ENCODE measurements around the gene TAS2R20. TPM values are rescaled to one million over a fixed set of nuclear protein-coding genes. Genes with fewer than 3 reads are reported as not detected.
"Not testable (repeated sequence)": the region's sequence is repeated elsewhere in the genome, so short reads cannot be mapped to it uniquely, and the experiment has no call there.

Gene TAS2R20, protein sequence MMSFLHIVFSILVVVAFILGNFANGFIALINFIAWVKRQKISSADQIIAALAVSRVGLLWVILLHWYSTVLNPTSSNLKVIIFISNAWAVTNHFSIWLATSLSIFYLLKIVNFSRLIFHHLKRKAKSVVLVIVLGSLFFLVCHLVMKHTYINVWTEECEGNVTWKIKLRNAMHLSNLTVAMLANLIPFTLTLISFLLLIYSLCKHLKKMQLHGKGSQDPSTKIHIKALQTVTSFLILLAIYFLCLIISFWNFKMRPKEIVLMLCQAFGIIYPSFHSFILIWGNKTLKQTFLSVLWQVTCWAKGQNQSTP
- 1.7 TPM for polyA plus RNA-seq (2013)

DNA sequence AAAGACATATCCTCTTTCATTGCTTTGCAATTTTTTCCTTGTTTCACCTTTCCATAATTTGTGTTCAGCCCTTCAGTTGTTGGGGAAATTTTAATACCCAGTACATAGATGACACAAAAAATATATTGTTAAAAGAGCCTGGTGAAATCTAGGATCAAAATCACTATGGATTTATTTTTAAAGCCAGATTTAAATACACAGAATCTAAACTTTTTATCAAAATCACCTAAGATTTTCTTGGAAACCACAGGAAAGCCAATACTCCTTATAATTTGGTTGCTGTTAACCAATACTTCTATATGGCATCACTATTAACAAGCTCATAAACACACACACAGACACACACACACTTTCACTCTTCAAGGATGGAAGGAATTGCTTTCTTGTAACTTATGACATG, at the start of gene TAS2R20:
Gene TAS2R20, minus strand, starts transcription at position 101 of the 400 bp plus-strand sequence. CDS start 429 bp downstream, outside the sequence.
- no peak within 1 kb of the TSS for H3K27ac ChIP-seq (ENCODE audit: insufficient read depth in 1 of 2, low read depth in 1 of 2, low read length in 2 of 2, poor library complexity in 1 of 2, severe bottlenecking in 2 of 2)
- POLR2A ChIA-PET, result no interaction called here
- CTCF ChIA-PET, result interaction anchor here (0.6 kb wide), 1 partner anchor 255 kb away, joined by 3 read pairs; no protein-coding TSS in a partner anchor

DNA sequence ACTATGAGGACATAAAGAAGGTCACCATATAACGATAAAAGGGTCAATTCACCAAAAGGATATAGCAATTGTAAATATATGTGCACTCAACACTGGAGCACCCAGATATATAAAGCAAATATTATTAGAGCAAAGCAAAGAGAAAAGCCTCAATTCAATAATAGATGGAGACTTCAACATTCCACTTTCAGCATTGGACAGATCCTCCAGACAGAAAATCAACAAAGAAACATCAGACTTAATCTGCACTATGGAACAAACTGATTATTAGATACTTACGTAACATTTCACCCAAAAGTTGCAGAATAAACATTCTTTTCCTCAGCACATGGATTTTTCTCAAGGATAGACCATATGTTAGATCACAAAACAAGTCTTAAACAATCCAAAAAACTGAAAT, 43.3 kb upstream of the TAS2R20 start:
- 80% methylated on average over 1 of the region's 2 CpGs for WGBS (ENCODE audit: insufficient coverage)
- H3K27me3 ChIP-seq (replicated peaks in 2 of 5; ENCODE audit: control insufficient read depth in 4 of 5, insufficient read depth in 5 of 5, low read length in 4 of 5); DNase-seq; POLR2A ChIA-PET; H3K4me3 ChIP-seq (ENCODE audit: control insufficient read depth in 1 of 7, extremely low read depth in 1 of 7, insufficient read depth in 4 of 7, low read depth in 2 of 7, low read length in 6 of 7); H3K4me1 ChIP-seq (ENCODE audit: control extremely low read depth in 1 of 4, control insufficient read depth in 4 of 4, insufficient read depth in 4 of 4, low read length in 3 of 4); H3K27ac ChIP-seq (ENCODE audit: insufficient read depth in 1 of 2, low read depth in 1 of 2, low read length in 2 of 2, poor library complexity in 1 of 2, severe bottlenecking in 2 of 2); CTCF ChIA-PET: not testable (repeated sequence)
- H3K9me3 ChIP-seq (ENCODE audit: control extremely low read depth in 1 of 5, control insufficient read depth in 4 of 5, insufficient read depth in 2 of 5, low read depth in 1 of 5, low read length in 4 of 5), result peaks cover 0 to 19% (median 0%) of the 10 kb centered on the region in 5 experiments
- peaks cover 3 to 54% (median 12%) of the 10 kb centered on the region in 4 experiments for H3K36me3 ChIP-seq (ENCODE audit: control insufficient read depth in 4 of 4, insufficient read depth in 4 of 4, low read length in 3 of 4)

More for the DNA sequence above, at the start of gene TAS2R20:
- H3K36me3 ChIP-seq (ENCODE audit: control insufficient read depth in 4 of 4, insufficient read depth in 4 of 4, low read length in 3 of 4), result peaks cover 3 to 11% (median 4%) of the 10 kb centered on the region in 4 experiments
- DNase-seq, result no peak
- no peaks in the 10 kb centered on the region for H3K4me1 ChIP-seq (ENCODE audit: control extremely low read depth in 1 of 4, control insufficient read depth in 4 of 4, insufficient read depth in 4 of 4, low read length in 3 of 4)
- H3K9me3 ChIP-seq (ENCODE audit: control extremely low read depth in 1 of 5, control insufficient read depth in 4 of 5, insufficient read depth in 2 of 5, low read depth in 1 of 5, low read length in 4 of 5), result peaks cover 0 to 3% (median 0%) of the 10 kb centered on the region in 5 experiments
- no peak within 1 kb of the TSS for H3K4me3 ChIP-seq (ENCODE audit: control insufficient read depth in 1 of 7, extremely low read depth in 1 of 7, insufficient read depth in 4 of 7, low read depth in 2 of 7, low read length in 6 of 7)
- no peaks in the 10 kb centered on the region for H3K27me3 ChIP-seq (replicated peaks in 2 of 5; ENCODE audit: control insufficient read depth in 4 of 5, insufficient read depth in 5 of 5, low read length in 4 of 5)

- Histone ChIP-seq H3K4me3 (ENCODE audit: control insufficient read depth in 1 of 7, extremely low read depth in 1 of 7, insufficient read depth in 4 of 7, low read depth in 2 of 7, low read length in 6 of 7) (no peak overlapping the region), H3K27me3 (replicated peaks in 2 of 5; ENCODE audit: control insufficient read depth in 4 of 5, insufficient read depth in 5 of 5, low read length in 4 of 5) (no peaks in the 10 kb centered on the region), H3K9me3 (ENCODE audit: control extremely low read depth in 1 of 5, control insufficient read depth in 4 of 5, insufficient read depth in 2 of 5, low read depth in 1 of 5, low read length in 4 of 5) (peaks cover 0 to 19% (median 3%) of the 10 kb centered on the region in 5 experiments), H3K36me3 (ENCODE audit: control insufficient read depth in 4 of 4, insufficient read depth in 4 of 4, low read length in 3 of 4) (peaks cover 0 to 45% (median 11%) of the 10 kb centered on the region in 4 experiments), H3K27ac (ENCODE audit: insufficient read depth in 1 of 2, low read depth in 1 of 2, low read length in 2 of 2, poor library complexity in 1 of 2, severe bottlenecking in 2 of 2) (no peak overlapping the region), H3K4me1 (ENCODE audit: control extremely low read depth in 1 of 4, control insufficient read depth in 4 of 4, insufficient read depth in 4 of 4, low read length in 3 of 4) (no peaks in the 10 kb centered on the region)
- ChIA-PET CTCF (no interaction called here), POLR2A (no interaction called here)
- WGBS (ENCODE audit: insufficient coverage), result no CpG with 5 or more reads among the region's 1 CpG
- no peak for DNase-seq
These were observed 42.1 kb upstream of the TAS2R20 start for GRCh38 chr12:11040162-11040561.

- ChIA-PET CTCF (no interaction called here), POLR2A (no interaction called here)
- no peaks in the 10 kb centered on the region for H3K27me3 ChIP-seq (replicated peaks in 2 of 5; ENCODE audit: control insufficient read depth in 4 of 5, insufficient read depth in 5 of 5, low read length in 4 of 5)
- H3K4me1 ChIP-seq (ENCODE audit: control extremely low read depth in 1 of 4, control insufficient read depth in 4 of 4, insufficient read depth in 4 of 4, low read length in 3 of 4), result no peaks in the 10 kb centered on the region
- peaks cover 0 to 35% (median 4%) of the 10 kb centered on the region in 4 experiments for H3K36me3 ChIP-seq (ENCODE audit: control insufficient read depth in 4 of 4, insufficient read depth in 4 of 4, low read length in 3 of 4)
- peaks cover 0 to 12% (median 1%) of the 10 kb centered on the region in 5 experiments for H3K9me3 ChIP-seq (ENCODE audit: control extremely low read depth in 1 of 5, control insufficient read depth in 4 of 5, insufficient read depth in 2 of 5, low read depth in 1 of 5, low read length in 4 of 5)
- no peak overlapping the region for H3K4me3 ChIP-seq (ENCODE audit: control insufficient read depth in 1 of 7, extremely low read depth in 1 of 7, insufficient read depth in 4 of 7, low read depth in 2 of 7, low read length in 6 of 7)
- WGBS (ENCODE audit: insufficient coverage), result 92% methylated on average over 2 of the region's 3 CpGs
- no peak overlapping the region for H3K27ac ChIP-seq (ENCODE audit: insufficient read depth in 1 of 2, low read depth in 1 of 2, low read length in 2 of 2, poor library complexity in 1 of 2, severe bottlenecking in 2 of 2)
- no peak for DNase-seq
These were observed 41.1 kb upstream of the TAS2R20 start for GRCh38 chr12:11039171-11039570.

- H3K27ac ChIP-seq (ENCODE audit: insufficient read depth in 1 of 2, low read depth in 1 of 2, low read length in 2 of 2, poor library complexity in 1 of 2, severe bottlenecking in 2 of 2); H3K4me3 ChIP-seq (ENCODE audit: control insufficient read depth in 1 of 7, extremely low read depth in 1 of 7, insufficient read depth in 4 of 7, low read depth in 2 of 7, low read length in 6 of 7); H3K27me3 ChIP-seq (replicated peaks in 2 of 5; ENCODE audit: control insufficient read depth in 4 of 5, insufficient read depth in 5 of 5, low read length in 4 of 5); POLR2A ChIA-PET; CTCF ChIA-PET; DNase-seq; H3K9me3 ChIP-seq (ENCODE audit: control extremely low read depth in 1 of 5, control insufficient read depth in 4 of 5, insufficient read depth in 2 of 5, low read depth in 1 of 5, low read length in 4 of 5); H3K4me1 ChIP-seq (ENCODE audit: control extremely low read depth in 1 of 4, control insufficient read depth in 4 of 4, insufficient read depth in 4 of 4, low read length in 3 of 4): not testable (repeated sequence)
- no CpG with 5 or more reads among the region's 3 CpGs for WGBS (ENCODE audit: insufficient coverage)
- peaks cover 0 to 13% (median 3%) of the 10 kb centered on the region in 4 experiments for H3K36me3 ChIP-seq (ENCODE audit: control insufficient read depth in 4 of 4, insufficient read depth in 4 of 4, low read length in 3 of 4)
These were observed 35.9 kb upstream of the TAS2R20 start for GRCh38 chr12:11033959-11034358.

DNA sequence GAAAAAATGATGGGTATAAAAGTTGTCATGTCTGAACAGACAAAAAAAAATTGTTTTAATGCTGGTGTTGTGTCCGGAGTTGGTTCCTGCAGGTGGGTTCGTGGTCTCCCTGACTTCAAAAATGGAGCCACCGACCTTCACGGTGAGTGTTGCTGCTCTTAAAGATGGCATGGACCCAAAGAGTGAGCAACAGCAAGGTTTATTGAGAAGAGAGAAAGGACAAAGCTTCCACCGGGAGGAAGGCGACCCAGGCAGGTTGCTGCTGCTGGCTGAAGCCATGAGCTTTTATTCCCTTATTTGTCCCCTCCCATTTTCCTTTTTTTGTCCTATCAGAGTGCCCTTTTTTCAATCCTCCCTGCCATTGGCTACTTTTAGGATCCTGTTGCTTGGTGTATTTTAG, 33.2 kb upstream of the TAS2R20 start, which contains the start of gene TAS2R31:
Gene TAS2R31, minus strand, starts transcription at position 101 of the 400 bp plus-strand sequence. Its CDS starts 72 bp downstream, at position 29.
- POLR2A ChIA-PET, result no interaction called here
- WGBS (ENCODE audit: insufficient coverage), result 90% methylated on average over 6 of the region's 6 CpGs
- Histone ChIP-seq H3K36me3 (ENCODE audit: control insufficient read depth in 4 of 4, insufficient read depth in 4 of 4, low read length in 3 of 4) (peaks cover 6 to 18% (median 8%) of the 10 kb centered on the region in 4 experiments), H3K4me1 (ENCODE audit: control extremely low read depth in 1 of 4, control insufficient read depth in 4 of 4, insufficient read depth in 4 of 4, low read length in 3 of 4) (no peaks in the 10 kb centered on the region), H3K27ac (ENCODE audit: insufficient read depth in 1 of 2, low read depth in 1 of 2, low read length in 2 of 2, poor library complexity in 1 of 2, severe bottlenecking in 2 of 2) (no peak within 1 kb of the TSS), H3K27me3 (replicated peaks in 2 of 5; ENCODE audit: control insufficient read depth in 4 of 5, insufficient read depth in 5 of 5, low read length in 4 of 5) (no peaks in the 10 kb centered on the region), H3K4me3 (ENCODE audit: control insufficient read depth in 1 of 7, extremely low read depth in 1 of 7, insufficient read depth in 4 of 7, low read depth in 2 of 7, low read length in 6 of 7) (no peak within 1 kb of the TSS), H3K9me3 (ENCODE audit: control extremely low read depth in 1 of 5, control insufficient read depth in 4 of 5, insufficient read depth in 2 of 5, low read depth in 1 of 5, low read length in 4 of 5) (peaks cover 0 to 6% (median 0%) of the 10 kb centered on the region in 5 experiments)
- CTCF ChIA-PET, result no interaction called here
- no peak for DNase-seq

DNA sequence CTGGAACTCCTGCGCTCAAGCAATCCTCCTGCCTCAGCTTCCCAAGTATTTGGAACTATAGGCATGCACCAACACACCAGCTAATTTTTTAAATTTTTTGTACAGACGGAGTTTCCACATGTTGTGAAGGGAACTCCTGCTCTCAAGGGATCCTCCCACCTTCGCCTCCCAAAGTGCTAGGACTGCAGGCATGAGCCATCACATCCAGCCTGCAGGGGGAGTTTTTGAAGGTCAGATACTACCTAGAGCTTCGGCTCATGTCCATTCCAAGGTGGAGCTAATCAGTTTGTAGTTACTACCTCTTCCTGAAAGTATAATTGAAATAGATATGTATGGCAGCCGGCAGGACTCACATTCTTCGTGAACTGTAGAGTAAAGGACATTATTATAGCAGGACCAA, 28.0 kb upstream of the TAS2R20 start:
- POLR2A ChIA-PET, result no interaction called here

More for the DNA sequence above, 28.0 kb upstream of the TAS2R20 start:
- H3K4me1 ChIP-seq (ENCODE audit: control extremely low read depth in 1 of 4, control insufficient read depth in 4 of 4, insufficient read depth in 4 of 4, low read length in 3 of 4), result no peaks in the 10 kb centered on the region
- 96% methylated on average over 3 of the region's 6 CpGs for WGBS (ENCODE audit: insufficient coverage)
- no peak overlapping the region for H3K27ac ChIP-seq (ENCODE audit: insufficient read depth in 1 of 2, low read depth in 1 of 2, low read length in 2 of 2, poor library complexity in 1 of 2, severe bottlenecking in 2 of 2)
- no peak overlapping the region for H3K4me3 ChIP-seq (ENCODE audit: control insufficient read depth in 1 of 7, extremely low read depth in 1 of 7, insufficient read depth in 4 of 7, low read depth in 2 of 7, low read length in 6 of 7)
- H3K9me3 ChIP-seq (ENCODE audit: control extremely low read depth in 1 of 5, control insufficient read depth in 4 of 5, insufficient read depth in 2 of 5, low read depth in 1 of 5, low read length in 4 of 5), result peaks cover 0 to 12% (median 0%) of the 10 kb centered on the region in 5 experiments
- peaks cover 7 to 26% (median 12%) of the 10 kb centered on the region in 4 experiments for H3K36me3 ChIP-seq (ENCODE audit: control insufficient read depth in 4 of 4, insufficient read depth in 4 of 4, low read length in 3 of 4)
- no peak for DNase-seq
- no peaks in the 10 kb centered on the region for H3K27me3 ChIP-seq (replicated peaks in 2 of 5; ENCODE audit: control insufficient read depth in 4 of 5, insufficient read depth in 5 of 5, low read length in 4 of 5)
- CTCF ChIA-PET, result no interaction called here
